A673 (cell line): ENCODE results near the gene FITM1.

Source experiments
- CTCF ChIP-seq: fragments of 300-800, 200-600 bp; sonication (generic); conservative IDR thresholded peaks from 2 replicates; pipeline ENCODE4 v1.5.1; 2017; ENCODE audit warnings: low read depth, mild to moderate bottlenecking, antibody characterized with exemption, low read length, moderate library complexity, mixed read lengths
- EZH2 ChIP-seq: fragments of 200-600 bp; sonication (generic); IDR thresholded peaks from 2 replicates; pipeline ENCODE4 v1.6.1; 2017; ENCODE audit warnings: borderline replicate concordance, low read depth, mild to moderate bottlenecking, mixed read lengths, antibody characterized with exemption, low read length; ENCODE audit not compliant: poor library complexity, severe bottlenecking

GRCh38 chr14:24117179-24117578 is 13.3 kb upstream of the FITM1 start:
- TF ChIP-seq CTCF (no peak), EZH2 (no peak)
